Memory B cell (primary cell): Measurements from ENCODE around the gene LGALS3BP.

ENCODE experiments used
- ATAC-seq: fragments of 150-1000 bp; cut with Tn5 transposase; 2 replicates; pipeline ENCODE4 v1.10.0; 2021; ENCODE audit warnings: low read depth, mild to moderate bottlenecking, moderate library complexity
- DNase-seq, 2 donors: peaks; one replicate each; pipeline ENCODE4 v3.0.0; 2022; ENCODE audit warnings: low spot score in 2 of 2
- H3K27ac Mint-ChIP-seq: one replicate; pipeline ENCODE4 v1.8.0; 2022; ENCODE audit warnings: mild to moderate bottlenecking, moderate library complexity, mixed read lengths
- H3K27me3 Mint-ChIP-seq: one replicate; pipeline ENCODE4 v1.8.0; 2022; ENCODE audit warnings: mixed read lengths
- H3K36me3 Mint-ChIP-seq: one replicate; pipeline ENCODE4 v1.8.0; 2022; ENCODE audit warnings: mild to moderate bottlenecking, mixed read lengths
- H3K4me1 Mint-ChIP-seq: one replicate; pipeline ENCODE4 v1.8.0; 2022; ENCODE audit warnings: mixed read lengths
- H3K4me3 Mint-ChIP-seq: one replicate; pipeline ENCODE4 v1.8.0; 2022; ENCODE audit warnings: mild to moderate bottlenecking, moderate library complexity, mixed read lengths
- H3K9me3 Mint-ChIP-seq: one replicate; pipeline ENCODE4 v1.8.0; 2022; ENCODE audit warnings: mixed read lengths

LGALS3BP gene

GRCh38 chr17:78944026-78944425 lies 35.7 kb downstream of the LGALS3BP start:
- Mint-ChIP-seq H3K27ac (no peak overlapping the region), H3K4me3 (no peak overlapping the region), H3K4me1 (peaks cover 2% of the 10 kb centered on the region), H3K27me3 (peaks cover 18% of the 10 kb centered on the region), H3K36me3 (no peaks in the 10 kb centered on the region), H3K9me3 (no peaks in the 10 kb centered on the region)
- DNase-seq (no peak), ATAC-seq (no peak)

GRCh38 chr17:78940708-78941107 lies 39.0 kb downstream of the LGALS3BP start:
- ATAC-seq, result no peak
- no peak overlapping the region for H3K27ac Mint-ChIP-seq
- no peaks in the 10 kb centered on the region for H3K36me3 Mint-ChIP-seq
- no peaks in the 10 kb centered on the region for H3K9me3 Mint-ChIP-seq
- H3K4me3 Mint-ChIP-seq, result no peak overlapping the region
- H3K4me1 Mint-ChIP-seq, result no peaks in the 10 kb centered on the region
- no peak for DNase-seq
- H3K27me3 Mint-ChIP-seq, result peaks cover 11% of the 10 kb centered on the region

- DNase-seq, result no peak
- no peak overlapping the region for H3K4me3 Mint-ChIP-seq
- H3K9me3 Mint-ChIP-seq, result no peaks in the 10 kb centered on the region
- H3K4me1 Mint-ChIP-seq, result no peaks in the 10 kb centered on the region
- no peak overlapping the region for H3K27ac Mint-ChIP-seq
- H3K27me3 Mint-ChIP-seq, result peaks cover 15% of the 10 kb centered on the region
- no peaks in the 10 kb centered on the region for H3K36me3 Mint-ChIP-seq
- no peak for ATAC-seq
Measured at GRCh38 chr17:78940258-78940657, 39.5 kb downstream of the LGALS3BP start.

- Mint-ChIP-seq H3K36me3 (no peaks in the 10 kb centered on the region), H3K27me3 (peaks cover 13% of the 10 kb centered on the region), H3K4me1 (no peaks in the 10 kb centered on the region), H3K9me3 (no peaks in the 10 kb centered on the region), H3K27ac (no peak overlapping the region), H3K4me3 (no peak overlapping the region)
- DNase-seq (no peak), ATAC-seq (no peak)
Measured at GRCh38 chr17:78939615-78940014, 40.1 kb downstream of the LGALS3BP start.

GRCh38 chr17:78937561-78937960 lies 42.2 kb downstream of the LGALS3BP start:
- Mint-ChIP-seq H3K27ac (no peak overlapping the region), H3K9me3 (no peaks in the 10 kb centered on the region), H3K4me1 (peaks cover 9% of the 10 kb centered on the region), H3K4me3 (no peak overlapping the region), H3K27me3 (peaks cover 11% of the 10 kb centered on the region), H3K36me3 (no peaks in the 10 kb centered on the region)
- ATAC-seq (no peak), DNase-seq (no peak)

- Mint-ChIP-seq H3K4me3 (no peak overlapping the region), H3K9me3 (no peaks in the 10 kb centered on the region), H3K27ac (no peak overlapping the region), H3K27me3 (peaks cover 11% of the 10 kb centered on the region), H3K4me1 (peaks cover 9% of the 10 kb centered on the region), H3K36me3 (no peaks in the 10 kb centered on the region)
- ATAC-seq, result no peak
- no peak for DNase-seq
Measured at GRCh38 chr17:78935419-78936323, 44.1 kb downstream of the LGALS3BP start.

GRCh38 chr17:78934681-78935418 lies 44.9 kb downstream of the LGALS3BP start:
- no peaks in the 10 kb centered on the region for H3K36me3 Mint-ChIP-seq
- H3K4me3 Mint-ChIP-seq, result no peak overlapping the region
- DNase-seq (no peak), ATAC-seq (no peak)
- no peaks in the 10 kb centered on the region for H3K9me3 Mint-ChIP-seq
- peak overlapping the region; percentile 71 for H3K27ac Mint-ChIP-seq
- H3K27me3 Mint-ChIP-seq, result peaks cover 11% of the 10 kb centered on the region
- peaks cover 9% of the 10 kb centered on the region for H3K4me1 Mint-ChIP-seq

- DNase-seq, result no peak
- H3K4me1 Mint-ChIP-seq, result peaks cover 9% of the 10 kb centered on the region
- H3K36me3 Mint-ChIP-seq, result no peaks in the 10 kb centered on the region
- H3K27me3 Mint-ChIP-seq, result peaks cover 9% of the 10 kb centered on the region
- no peak overlapping the region for H3K4me3 Mint-ChIP-seq
- ATAC-seq, result no peak
- peak overlapping the region; percentile 71 for H3K27ac Mint-ChIP-seq
- no peaks in the 10 kb centered on the region for H3K9me3 Mint-ChIP-seq
Measured at GRCh38 chr17:78933959-78934568, 45.7 kb downstream of the LGALS3BP start.

- Mint-ChIP-seq H3K36me3 (no peaks in the 10 kb centered on the region), H3K4me3 (no peak overlapping the region), H3K9me3 (no peaks in the 10 kb centered on the region), H3K27ac (no peak overlapping the region), H3K4me1 (peaks cover 9% of the 10 kb centered on the region), H3K27me3 (peaks cover 10% of the 10 kb centered on the region)
- ATAC-seq (peak; percentile 87), DNase-seq (no peak)
Measured at GRCh38 chr17:78933025-78933958, 46.4 kb downstream of the LGALS3BP start.

- H3K9me3 Mint-ChIP-seq, result no peaks in the 10 kb centered on the region
- H3K4me3 Mint-ChIP-seq, result no peak overlapping the region
- H3K27ac Mint-ChIP-seq, result no peak overlapping the region
- DNase-seq, result no peak
- H3K36me3 Mint-ChIP-seq, result no peaks in the 10 kb centered on the region
- peaks cover 10% of the 10 kb centered on the region for H3K27me3 Mint-ChIP-seq
- H3K4me1 Mint-ChIP-seq, result peaks cover 9% of the 10 kb centered on the region
- ATAC-seq, result no peak
Measured at GRCh38 chr17:78929908-78930775, 49.6 kb downstream of the LGALS3BP start.

GRCh38 chr17:78925662-78926555 lies 53.8 kb downstream of the LGALS3BP start:
- ATAC-seq, result no peak
- peaks cover 7% of the 10 kb centered on the region for H3K27me3 Mint-ChIP-seq

GRCh38 chr17:78925234-78925633 lies 54.5 kb downstream of the LGALS3BP start, which contains the start of gene TIMP2:
Gene TIMP2, minus strand, starts transcription at chr17:78925387. Its CDS starts 299 bp downstream, at chr17:78925088.
- H3K27me3 Mint-ChIP-seq, result peaks cover 7% of the 10 kb centered on the region
- DNase-seq, result peak; percentile 68 to 72
- peaks cover 6% of the 10 kb centered on the region for H3K4me1 Mint-ChIP-seq
- H3K27ac Mint-ChIP-seq, result peak within 1 kb of the TSS; percentile 82
- peak; percentile 69 for ATAC-seq
- H3K4me3 Mint-ChIP-seq, result peak within 1 kb of the TSS; percentile 88
- no peaks in the 10 kb centered on the region for H3K9me3 Mint-ChIP-seq
- H3K36me3 Mint-ChIP-seq, result no peaks in the 10 kb centered on the region

More at GRCh38 chr17:78925662-78926555, 53.8 kb downstream of the LGALS3BP start:
- Mint-ChIP-seq H3K36me3 (no peaks in the 10 kb centered on the region), H3K27ac (no peak overlapping the region), H3K4me1 (peaks cover 6% of the 10 kb centered on the region), H3K9me3 (no peaks in the 10 kb centered on the region), H3K4me3 (peak overlapping the region; percentile 65)
- no peak for DNase-seq
